ENCODE data around the gene DNAJC5G.

The DNAJC5G gene

DNA sequence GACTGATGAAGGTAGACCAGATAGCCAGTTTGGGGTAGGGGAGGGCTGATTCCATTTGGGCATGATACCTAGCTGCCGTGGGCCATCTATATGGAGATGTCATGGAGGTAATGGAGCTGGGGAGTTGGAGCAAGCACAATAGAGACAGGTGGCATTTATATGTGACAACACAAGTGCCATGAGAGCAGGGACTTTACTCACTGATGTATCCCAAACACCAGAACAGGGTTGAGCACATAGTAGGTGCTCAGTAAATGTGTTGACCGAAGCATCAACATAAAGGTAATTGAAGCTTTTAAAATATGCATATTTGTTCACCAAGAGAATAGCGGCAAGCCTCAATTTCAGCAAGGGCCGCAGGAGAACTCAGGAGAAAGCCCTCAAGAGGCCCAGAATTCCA is 27.3 kb upstream of the DNAJC5G start:
- DNase-seq = no peak
- Histone ChIP-seq H3K27me3 (ENCODE audit: insufficient read depth, low read depth, severe bottlenecking) (no peaks in the 10 kb centered on the region), H3K4me3 (ENCODE audit: low read depth, low read length) (no peak overlapping the region), H3K27ac (no peak overlapping the region), H3K36me3 (peaks cover 22% of the 10 kb centered on the region), H3K9me3 (ENCODE audit: severe bottlenecking) (no peaks in the 10 kb centered on the region)
- TF ChIP-seq, protein P1, sequence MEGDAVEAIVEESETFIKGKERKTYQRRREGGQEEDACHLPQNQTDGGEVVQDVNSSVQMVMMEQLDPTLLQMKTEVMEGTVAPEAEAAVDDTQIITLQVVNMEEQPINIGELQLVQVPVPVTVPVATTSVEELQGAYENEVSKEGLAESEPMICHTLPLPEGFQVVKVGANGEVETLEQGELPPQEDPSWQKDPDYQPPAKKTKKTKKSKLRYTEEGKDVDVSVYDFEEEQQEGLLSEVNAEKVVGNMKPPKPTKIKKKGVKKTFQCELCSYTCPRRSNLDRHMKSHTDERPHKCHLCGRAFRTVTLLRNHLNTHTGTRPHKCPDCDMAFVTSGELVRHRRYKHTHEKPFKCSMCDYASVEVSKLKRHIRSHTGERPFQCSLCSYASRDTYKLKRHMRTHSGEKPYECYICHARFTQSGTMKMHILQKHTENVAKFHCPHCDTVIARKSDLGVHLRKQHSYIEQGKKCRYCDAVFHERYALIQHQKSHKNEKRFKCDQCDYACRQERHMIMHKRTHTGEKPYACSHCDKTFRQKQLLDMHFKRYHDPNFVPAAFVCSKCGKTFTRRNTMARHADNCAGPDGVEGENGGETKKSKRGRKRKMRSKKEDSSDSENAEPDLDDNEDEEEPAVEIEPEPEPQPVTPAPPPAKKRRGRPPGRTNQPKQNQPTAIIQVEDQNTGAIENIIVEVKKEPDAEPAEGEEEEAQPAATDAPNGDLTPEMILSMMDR (IDR thresholded peaks at IDR 0.05; ENCODE audit: low read depth, low read length) = no peak

DNA sequence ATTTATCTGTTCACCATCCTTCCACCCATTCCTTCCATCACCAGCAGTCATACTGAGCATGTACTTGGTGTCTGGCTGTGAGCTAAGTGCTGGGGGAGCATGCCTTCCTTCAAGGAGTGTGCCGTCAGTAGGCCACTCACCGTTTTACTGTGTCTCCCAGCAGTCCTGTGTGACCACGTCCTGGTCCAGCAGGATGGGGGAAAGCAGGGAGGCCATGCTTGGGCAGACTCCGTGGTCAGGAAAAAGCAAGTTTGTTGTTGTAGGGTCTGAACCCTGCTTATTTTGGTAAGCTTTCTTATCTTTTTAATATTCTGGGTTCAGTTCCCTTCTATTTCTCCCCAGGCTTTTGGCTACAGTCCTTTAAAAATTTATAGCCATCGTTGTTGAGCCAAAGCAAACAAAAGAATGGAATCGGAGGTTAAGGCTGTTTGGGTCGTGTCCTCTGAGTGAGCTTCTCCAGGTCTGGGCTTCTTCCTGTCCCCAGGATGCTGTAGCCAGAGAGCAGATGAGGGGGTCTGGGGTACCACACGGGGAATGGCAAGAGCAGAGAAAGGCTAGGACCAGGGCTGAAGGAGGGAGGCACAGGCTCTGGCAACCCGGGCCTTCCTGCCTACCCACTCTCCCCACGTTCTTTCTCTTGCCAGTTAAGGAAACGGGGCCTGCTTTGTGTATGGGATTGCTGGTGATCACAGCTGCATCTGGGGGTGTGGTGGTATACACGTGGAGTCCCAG is 25.9 kb upstream of the DNAJC5G start:
- H3K27ac ChIP-seq = no peak overlapping the region
- H3K4me3 ChIP-seq (ENCODE audit: low read depth, low read length) = no peak overlapping the region
- peaks cover 8% of the 10 kb centered on the region for H3K36me3 ChIP-seq
- TF ChIP-seq, protein P1 (IDR thresholded peaks at IDR 0.05; ENCODE audit: low read depth, low read length) = no peak
- H3K9me3 ChIP-seq (ENCODE audit: severe bottlenecking) = no peaks in the 10 kb centered on the region
- no peaks in the 10 kb centered on the region for H3K27me3 ChIP-seq (ENCODE audit: insufficient read depth, low read depth, severe bottlenecking)
- no peak for DNase-seq

DNA sequence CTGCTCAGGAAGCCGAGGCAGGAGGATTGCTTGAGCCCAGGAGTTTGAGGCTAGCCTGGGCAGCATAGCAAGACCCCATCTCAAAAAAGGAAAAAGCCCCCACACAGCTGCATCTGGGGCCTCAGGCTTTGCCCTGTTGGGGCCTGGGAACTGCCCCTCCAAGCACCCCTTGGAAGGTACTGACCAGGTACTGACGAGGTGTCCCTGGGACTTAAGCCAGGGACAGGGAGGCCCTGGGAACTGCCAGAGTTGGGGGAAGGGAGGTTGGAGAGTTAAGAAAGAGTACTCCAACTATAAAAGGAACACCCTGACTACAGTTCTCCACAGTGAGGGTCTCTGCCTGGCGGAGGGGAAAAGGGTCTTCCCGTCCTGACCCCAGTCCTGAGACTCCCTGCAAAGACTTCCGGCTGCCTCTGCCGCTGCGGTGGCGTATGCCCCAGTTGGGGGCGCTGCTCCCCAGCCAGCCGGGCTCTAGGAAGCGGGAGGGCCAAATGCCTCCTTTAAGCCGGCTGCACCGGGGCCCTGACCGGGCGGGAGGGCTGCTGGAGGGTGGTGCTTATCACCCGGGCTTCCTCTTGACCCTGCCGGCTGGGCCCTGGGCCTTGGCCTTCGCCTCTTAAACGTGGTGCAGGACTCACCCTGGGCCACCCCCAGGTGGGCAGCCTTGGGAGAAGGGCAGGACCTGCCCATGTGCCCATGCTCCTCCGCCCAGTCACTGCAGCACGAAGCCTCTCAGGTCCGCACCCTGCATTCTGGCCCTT is 25.2 kb upstream of the DNAJC5G start:
- TF ChIP-seq, protein P1 (IDR thresholded peaks at IDR 0.05; ENCODE audit: low read depth, low read length) = peak; percentile 98
- DNase-seq = peak; percentile 94
- no peak overlapping the region for H3K4me3 ChIP-seq (ENCODE audit: low read depth, low read length)
- H3K9me3 ChIP-seq (ENCODE audit: severe bottlenecking) = no peaks in the 10 kb centered on the region
- H3K27me3 ChIP-seq (ENCODE audit: insufficient read depth, low read depth, severe bottlenecking) = no peaks in the 10 kb centered on the region
- H3K27ac ChIP-seq = peak overlapping the region; percentile 63
- H3K36me3 ChIP-seq = peaks cover under 1% of the 10 kb centered on the region; the same call in 1 of the 2 replicates

DNA sequence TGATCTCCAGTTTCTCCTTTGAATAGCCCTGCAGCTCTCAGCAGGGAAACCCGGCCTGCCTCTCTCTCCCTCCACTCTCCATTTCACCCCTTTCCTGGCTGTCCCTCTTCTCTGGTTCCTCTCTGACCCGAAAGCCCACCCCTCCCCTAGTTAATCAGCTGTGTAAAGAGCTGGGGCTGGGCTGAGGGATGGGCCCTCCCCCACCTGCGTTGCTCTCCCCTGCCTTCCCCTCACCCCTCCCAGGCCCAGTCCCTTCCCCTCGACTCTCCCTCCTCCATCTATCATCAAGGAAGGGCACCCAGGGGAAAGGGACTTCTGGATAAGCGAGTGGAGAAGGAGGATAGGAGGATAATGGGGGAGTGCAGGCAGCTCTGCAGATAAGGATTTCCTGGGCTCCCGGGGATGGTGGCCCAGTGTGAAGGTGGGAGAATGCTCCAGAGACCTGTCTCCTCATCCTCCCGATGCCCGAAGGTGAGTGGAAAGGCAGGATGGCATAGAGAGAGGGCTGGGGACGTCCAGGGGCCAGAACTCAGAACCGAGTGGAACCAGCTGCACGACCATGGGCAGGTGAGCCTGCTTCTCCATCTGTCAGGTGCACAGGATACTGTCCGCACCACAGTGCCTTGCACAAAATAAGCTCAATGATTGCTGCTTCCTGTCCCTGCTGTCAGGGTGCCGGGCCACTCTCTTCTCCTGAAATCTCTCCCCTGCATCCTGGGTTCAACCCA is 24.4 kb upstream of the DNAJC5G start:
- H3K4me3 ChIP-seq (ENCODE audit: low read depth, low read length) = no peak overlapping the region
- H3K36me3 ChIP-seq = no peaks in the 10 kb centered on the region
- no peaks in the 10 kb centered on the region for H3K27me3 ChIP-seq (ENCODE audit: insufficient read depth, low read depth, severe bottlenecking)
- H3K27ac ChIP-seq = peak overlapping the region; percentile 63
- no peaks in the 10 kb centered on the region for H3K9me3 ChIP-seq (ENCODE audit: severe bottlenecking)
- peak; percentile 25 for DNase-seq
- TF ChIP-seq, protein P1 (IDR thresholded peaks at IDR 0.05; ENCODE audit: low read depth, low read length) = no peak

DNA sequence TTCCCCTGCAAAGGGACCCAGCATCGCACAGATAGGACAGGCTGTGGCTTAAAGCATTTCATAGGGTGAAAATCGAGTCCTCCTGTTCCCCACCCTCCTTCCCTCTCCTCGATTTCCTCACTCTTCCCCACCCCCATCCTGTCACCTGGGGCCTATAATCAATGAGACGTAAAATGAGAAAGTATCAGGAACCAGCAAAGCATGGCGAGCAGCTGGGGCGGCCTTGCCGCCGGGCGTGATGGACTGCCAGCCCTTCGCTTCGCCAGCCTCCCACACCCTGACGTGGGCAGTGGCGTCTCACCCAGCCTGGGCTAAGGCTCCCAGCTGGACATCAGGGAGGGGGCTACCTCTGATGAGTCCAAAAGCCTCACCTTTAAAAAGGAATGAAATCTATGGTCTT is 23.5 kb upstream of the DNAJC5G start:
- no peak overlapping the region for H3K4me3 ChIP-seq (ENCODE audit: low read depth, low read length)

More for the DNA sequence above, 23.5 kb upstream of the DNAJC5G start:
- Histone ChIP-seq H3K27ac (no peak overlapping the region), H3K36me3 (no peaks in the 10 kb centered on the region), H3K27me3 (ENCODE audit: insufficient read depth, low read depth, severe bottlenecking) (no peaks in the 10 kb centered on the region), H3K9me3 (ENCODE audit: severe bottlenecking) (no peaks in the 10 kb centered on the region)
- TF ChIP-seq, protein P1 (IDR thresholded peaks at IDR 0.05; ENCODE audit: low read depth, low read length) = no peak
- DNase-seq = no peak

Measured in WERI-Rb-1 (cell line).